Measurements from ENCODE around the gene KAT6B.
A peak's percentile ranks its signal among the peaks of the same experiment; 100 is the strongest.

Gene KAT6B

DNA sequence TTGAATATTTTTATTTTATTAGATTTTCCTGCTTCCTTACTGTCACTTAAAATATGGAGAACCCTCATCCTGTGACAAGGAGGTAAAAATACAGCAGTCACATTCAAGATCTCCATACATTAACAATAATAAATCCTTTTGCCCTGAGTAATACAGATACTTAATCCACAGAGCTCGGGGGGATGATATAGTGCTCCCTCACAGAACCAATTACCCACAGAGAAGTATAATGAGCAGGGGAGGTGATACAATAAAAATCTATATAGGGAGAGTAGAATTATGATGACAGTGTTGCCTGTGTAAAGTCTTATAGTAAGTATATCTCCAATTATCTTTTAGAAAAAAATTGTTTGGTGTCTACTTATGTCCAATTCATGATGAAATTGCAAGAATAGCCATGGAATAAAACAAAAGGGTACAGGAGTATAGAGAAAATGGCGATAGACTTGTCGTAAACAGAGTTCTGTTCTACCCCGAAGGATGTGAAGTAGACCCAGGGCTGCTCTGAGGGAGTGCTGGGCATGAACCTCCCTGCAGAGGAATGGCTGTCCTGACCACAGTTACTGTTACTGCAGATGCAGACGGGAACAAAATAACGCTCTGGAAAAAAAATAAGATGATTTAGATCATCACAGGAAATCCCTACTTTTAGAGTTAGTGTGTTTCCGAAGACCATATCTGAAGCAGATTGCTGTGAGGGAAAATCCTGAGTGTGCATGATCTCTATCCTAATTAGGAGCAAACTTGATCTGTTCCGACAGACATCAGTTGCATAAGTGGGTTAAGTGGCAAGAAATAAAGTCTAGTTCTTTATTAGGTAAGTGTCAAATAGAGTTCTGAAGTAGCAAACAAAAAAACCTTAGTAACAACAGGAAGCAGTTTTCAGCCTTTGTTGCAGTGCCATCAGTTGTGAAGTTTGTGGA is 123.7 kb downstream of the KAT6B start:
- DNase-seq (ENCODE audit: low read depth in 2 of 2), result no peak

DNA sequence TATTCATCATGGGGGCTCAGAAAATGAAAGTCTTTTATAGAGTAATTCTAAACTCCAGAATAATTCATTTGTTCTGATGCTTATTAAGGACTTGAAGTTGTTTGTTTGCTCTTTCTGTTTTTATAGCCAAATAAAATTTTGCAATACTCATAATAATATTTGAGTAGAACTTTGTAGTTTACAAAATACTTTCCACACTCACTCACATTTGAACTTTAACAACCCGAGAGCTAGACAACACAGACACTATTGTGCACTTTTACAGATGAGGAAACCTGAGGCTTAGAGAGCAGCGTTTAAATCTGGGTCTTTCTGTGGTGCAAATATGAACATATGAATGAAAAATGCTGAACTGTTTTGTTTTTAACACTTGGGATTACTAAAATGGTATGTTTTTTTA is 126.8 kb downstream of the KAT6B start:
- no peak for DNase-seq (ENCODE audit: low read depth in 2 of 2)

DNA sequence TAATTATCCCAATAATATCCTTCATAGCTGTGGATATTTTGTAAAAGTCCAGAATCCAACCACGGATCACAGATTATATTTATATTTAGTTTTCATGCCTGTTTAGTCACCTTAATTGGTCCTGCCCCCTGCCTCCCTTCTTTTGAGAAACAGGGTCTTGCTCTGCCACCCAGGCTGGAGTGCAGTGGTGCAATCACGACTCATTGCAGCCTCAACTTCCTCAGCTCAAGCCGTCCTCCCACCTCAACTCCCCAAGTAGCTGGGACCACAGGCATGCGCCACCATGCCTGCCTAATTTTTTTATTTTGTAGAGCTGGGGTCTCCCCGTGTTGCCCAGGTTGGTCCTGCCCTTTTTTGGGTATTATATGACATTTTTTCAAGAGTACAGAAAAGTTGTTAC is 129.4 kb downstream of the KAT6B start:
- DNase-seq (ENCODE audit: low read depth in 2 of 2), result no peak

DNA sequence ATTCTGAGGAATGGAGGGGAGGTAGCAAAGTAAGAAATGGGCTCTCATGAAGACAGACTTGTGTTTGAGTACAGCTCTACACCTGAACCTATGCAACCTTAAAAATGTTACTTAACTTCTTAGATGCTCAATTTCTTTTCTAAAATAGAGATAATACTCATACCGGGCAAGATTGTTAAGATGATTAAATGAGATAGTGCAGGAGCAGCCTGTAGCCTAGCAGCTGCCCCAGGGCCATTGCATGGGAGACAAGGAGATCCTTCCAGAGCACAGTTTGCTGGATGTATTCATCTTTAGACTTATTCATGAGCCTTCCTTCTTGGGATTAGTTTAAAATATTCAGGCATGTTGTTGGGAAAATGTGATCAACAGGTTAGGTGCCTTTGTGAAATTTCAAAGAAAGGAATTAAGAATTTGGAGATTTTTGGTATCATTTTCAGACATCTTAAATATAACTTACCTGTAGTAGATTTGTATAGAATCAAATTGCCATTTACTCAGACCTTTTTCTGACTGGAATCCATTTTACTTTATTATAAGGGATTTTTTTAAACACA is 130.2 kb downstream of the KAT6B start:
- DNase-seq (ENCODE audit: low read depth in 2 of 2), result no peak

DNA sequence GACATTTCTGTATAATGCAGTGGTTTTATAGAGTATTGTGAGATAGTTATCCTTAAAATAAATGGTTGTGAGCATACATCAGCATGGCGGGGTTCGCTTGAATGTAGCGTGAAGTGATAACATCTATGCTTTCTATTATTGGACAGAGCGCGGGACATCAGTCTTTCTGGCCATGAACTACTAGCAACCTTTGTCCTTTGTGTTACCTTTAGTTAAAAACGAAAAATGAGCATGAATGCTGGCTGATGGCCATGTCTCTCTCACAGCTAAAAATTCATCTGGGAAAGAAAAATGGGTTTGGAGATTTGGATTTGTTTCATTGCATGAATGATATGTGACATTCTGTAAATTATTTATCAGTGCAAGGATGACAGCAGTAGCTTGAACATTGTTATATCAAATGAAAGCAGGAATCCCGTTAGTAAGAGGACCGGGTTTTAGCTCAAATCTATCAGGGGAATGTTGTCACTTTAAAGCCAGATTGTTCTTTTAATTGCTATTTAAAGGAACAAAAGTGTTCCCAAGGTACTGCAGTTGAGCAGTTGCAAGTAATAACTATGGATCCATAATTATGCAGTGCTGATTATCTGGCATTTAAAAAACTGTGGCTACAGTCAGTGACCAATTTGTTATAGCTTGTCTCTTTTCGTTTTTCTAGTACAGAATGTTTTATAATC is 131.0 kb downstream of the KAT6B start:
- no peak for DNase-seq (ENCODE audit: low read depth in 2 of 2)

DNA sequence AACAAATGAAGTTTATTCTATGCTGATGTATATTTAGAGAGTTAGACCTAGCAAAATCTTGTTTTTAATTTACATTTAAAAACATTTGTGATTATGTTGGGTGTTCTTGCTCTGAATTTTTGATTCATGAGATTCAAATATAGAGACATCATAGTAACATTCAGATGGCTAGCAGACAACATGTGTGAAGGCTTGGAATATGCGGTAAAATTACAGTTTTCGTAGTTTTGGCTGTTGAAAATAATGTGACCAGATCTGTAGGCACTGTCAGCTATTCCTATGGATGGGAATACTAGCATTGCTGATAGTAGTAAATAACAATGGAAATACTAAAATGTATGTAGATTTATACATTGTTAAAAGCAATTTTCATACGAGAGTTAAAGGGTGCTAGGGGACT is 131.9 kb downstream of the KAT6B start:
- no peak for DNase-seq (ENCODE audit: low read depth in 2 of 2)

DNA sequence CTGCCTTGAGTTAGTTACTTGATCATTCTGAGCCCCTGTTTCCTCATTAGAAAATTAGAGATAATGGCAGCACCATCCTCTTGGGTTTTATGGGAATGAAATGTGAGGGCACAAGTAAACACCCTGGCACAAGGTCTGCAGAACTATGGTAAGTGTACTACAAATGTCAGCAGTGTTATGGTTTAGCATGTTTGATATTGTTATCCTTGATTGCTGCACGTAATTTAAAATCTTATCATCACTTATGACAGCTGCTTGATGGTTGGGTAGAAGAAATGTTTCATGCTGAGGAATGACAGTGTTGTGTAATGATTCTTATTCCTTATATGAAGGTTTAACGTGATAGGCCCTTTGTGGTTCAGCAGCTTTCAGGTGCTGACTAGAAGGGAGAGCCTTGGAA is 134.3 kb downstream of the KAT6B start:
- no peak for DNase-seq (ENCODE audit: low read depth in 2 of 2)

DNA sequence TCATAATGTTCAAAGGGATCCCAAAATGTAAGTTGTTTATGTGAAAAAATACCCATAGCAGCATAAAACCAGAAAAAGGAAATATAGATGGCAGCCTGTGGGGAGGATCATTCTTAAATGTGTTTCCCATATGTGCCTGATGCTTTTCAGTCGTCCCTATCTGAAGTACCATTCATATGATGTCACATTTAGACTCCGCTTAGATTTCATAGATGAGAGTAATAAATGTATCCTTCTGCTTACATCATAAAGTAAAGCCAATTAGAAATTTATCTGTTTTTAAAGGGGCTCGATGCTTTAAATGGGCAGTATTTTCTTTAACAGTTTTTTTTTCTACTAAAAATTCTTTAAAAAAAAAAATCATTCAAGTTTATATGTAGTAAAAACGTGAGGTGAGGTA is 136.1 kb downstream of the KAT6B start:
- no peak for DNase-seq (ENCODE audit: low read depth in 2 of 2)

DNA sequence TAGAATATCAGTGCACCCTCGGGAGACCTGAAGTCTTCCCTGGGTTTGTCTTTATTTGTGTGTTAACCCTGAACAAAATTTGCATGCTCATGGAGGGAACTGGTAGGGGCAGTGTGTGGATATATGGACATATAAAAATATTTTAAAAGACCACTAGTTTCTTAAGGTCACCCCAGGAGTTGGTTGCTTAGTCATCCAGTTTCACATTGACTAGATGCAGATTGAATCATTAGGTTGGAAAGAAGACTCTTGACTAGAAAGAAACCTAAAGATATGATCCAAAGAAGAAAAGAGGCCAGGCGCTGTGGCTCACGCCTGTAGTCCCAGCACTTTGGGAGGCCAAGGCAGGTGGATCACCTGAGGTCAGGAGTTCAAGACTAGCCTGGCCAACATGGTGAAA is 137.1 kb downstream of the KAT6B start:
- DNase-seq (ENCODE audit: low read depth in 2 of 2), result no peak

DNA sequence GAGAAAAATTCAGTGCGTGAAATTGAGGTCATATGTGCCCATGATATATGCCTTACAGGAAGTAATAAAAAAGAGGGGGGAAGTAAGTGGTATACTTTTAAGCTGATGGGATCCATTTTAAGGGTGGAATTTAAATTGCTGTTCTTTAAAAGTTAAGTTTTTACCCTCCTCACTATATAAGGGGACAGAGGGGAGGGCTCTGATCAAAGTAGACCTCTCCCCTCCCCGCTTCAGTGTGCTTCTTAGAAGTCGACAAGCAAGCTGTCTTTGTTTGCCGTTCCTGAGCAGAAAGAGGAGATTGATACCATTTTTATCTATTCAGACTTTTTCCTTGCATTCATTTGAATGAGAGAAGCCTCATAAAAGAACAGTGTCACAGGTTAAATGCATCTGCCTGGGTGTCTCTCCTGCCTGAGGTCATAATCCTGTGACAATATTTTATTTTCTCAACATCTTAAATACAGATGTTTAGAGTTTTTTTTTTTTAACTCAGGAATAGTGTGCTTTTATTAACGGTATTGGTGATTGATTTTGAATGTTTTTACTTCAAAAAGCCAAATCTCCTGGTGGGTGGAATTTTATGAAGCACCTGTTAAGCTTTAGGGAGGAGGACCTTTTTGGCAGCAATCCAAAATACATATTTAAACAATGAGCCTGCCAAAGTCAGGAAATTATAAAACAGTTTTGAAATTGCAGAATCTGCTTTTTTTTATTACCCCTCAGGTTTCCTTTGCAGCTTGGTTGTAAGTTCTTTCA is 141.7 kb downstream of the KAT6B start:
- no peak for DNase-seq (ENCODE audit: low read depth in 2 of 2)

DNA sequence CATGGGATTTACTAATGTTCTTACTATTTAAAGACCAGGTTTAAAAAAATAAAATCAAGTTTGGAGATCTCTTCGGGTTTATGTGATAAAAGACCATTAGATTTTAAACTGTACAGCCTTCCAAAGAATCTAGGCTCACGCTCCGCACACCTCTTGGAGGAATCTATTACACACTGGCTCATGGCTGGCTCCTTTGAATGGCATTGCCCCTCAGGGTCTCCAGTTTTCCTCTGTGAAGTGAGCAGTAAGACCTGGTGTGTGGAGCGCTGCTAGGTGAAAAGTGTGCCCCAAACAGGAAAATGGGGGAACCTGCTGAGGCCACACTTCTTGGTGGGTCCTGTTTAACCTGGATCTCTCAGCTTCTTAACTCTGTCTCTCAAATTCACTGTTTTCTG is 142.3 kb downstream of the KAT6B start:
- no peak for DNase-seq (ENCODE audit: low read depth in 2 of 2)

DNA sequence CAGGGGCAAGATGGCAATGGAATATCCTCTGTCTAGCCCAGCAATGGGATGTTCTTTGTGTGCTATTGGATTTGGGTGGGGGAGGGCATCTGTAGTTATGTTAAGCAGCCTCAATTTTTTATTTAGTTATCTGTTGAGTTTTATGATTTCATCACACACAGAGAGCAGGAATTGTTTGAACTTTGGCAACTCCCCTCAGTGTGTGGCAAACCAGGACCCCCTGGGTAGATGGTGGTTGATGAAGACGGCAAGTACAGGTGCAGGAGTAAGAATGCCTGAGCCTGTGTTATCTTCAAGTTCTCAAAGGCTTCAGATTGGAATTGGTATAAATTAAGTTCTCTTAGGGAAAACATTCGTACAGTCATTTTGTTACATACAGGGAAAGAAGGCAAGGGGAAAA is 142.7 kb downstream of the KAT6B start:
- no peak for DNase-seq (ENCODE audit: low read depth in 2 of 2)

DNA sequence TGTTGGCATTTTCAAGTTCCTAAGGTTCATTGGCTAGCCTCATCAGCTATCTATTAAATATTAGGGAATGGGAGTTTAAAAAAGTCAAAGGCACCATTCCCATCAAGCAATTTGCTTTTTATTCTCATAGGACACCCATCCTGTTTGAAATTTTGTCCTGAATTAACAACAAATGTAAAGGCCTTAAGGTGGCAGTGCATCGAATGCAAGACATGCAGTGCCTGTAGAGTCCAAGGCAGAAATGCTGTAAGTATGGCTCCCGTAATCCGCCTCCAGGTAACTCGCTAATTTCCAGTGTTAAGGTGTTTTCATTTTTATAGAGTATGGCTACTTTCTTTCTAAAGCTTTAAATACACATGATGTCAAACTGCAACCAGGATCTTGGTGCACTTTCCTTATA is 143.1 kb downstream of the KAT6B start:
- no peak for DNase-seq (ENCODE audit: low read depth in 2 of 2)

DNA sequence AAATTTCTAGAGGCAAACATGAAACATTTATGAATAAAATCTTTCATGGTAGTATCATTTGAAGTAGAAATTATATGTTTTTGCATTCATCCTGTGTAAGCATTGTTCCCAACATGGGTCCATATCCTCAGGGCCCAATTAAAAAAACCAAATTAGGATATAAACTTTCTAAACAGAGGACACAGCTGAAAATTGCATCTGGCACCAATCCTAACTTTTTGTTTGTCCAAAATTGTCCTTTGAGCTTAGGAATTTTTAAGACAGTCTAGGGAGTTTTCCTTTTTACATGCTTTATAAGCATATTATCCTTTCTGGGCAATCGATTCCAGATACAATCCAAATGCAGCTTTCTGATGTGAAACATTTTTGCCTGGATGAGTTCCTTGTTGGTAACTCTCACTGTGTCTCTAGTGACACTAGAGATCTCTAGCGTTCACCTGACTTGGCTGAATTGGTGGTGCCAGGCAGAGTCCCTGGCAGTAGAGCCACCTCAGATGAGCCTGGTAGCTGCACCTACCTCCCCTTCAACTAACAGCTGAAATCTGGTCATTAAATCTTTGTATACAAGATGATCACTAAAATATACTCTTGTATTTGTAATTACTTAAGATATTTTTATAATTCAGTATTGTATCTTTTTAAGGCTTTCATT is 147.5 kb downstream of the KAT6B start:
- DNase-seq (ENCODE audit: low read depth in 2 of 2), result no peak

DNA sequence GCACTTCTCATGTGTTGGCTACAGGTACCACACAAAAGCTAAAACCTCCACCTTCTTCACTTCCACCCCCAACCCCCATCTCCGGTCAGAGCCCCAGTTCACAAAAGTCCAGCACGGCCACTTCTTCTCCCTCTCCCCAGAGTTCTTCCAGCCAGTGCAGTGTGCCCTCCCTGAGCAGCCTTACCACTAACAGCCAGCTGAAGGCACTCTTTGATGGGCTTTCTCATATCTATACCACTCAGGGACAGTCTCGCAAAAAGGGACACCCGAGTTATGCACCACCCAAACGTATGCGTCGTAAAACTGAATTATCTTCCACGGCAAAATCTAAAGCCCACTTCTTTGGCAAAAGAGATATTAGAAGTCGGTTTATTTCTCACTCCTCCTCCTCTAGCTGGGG is 149.4 kb downstream of the KAT6B start:
- no peak for DNase-seq (ENCODE audit: low read depth in 2 of 2)

DNA sequence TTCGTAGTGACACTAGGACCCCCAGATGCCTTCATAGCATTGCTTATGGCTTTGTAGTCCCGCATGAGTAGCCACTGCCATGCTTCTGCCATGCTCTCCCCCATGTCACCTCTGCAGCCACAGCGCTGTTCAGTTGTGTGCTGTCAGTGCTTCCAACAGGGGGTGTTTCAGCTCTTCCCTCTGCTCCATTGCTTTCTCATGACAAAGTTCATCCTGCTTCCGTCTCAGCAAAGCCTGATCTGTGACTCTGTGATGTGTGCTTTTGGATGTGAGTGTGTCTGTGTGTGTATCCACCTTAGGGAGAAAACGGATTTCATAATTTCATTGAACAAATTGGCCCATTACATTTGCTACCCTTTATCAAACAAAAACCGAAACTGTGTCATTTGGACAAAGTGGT is 150.2 kb downstream of the KAT6B start:
- DNase-seq (ENCODE audit: low read depth in 2 of 2), result no peak

DNA sequence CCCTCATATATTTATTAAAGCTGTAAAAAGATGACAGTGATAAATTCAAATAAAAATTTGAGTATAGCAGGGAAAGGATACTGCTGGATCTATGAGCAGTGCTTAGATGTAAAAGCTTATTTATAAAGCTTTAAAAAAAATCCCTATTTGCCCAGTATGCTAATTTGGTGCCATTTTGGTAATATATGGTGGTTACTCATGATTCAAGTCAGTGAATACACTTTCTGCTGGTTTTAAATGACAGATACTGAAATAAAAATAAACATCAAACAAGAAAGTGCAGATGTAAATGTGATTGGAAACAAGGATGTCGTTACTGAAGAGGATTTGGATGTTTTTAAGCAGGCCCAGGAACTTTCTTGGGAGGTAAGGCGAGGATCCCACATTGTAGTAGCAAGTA is 150.7 kb downstream of the KAT6B start:
- DNase-seq (ENCODE audit: low read depth in 2 of 2), result no peak

DNA sequence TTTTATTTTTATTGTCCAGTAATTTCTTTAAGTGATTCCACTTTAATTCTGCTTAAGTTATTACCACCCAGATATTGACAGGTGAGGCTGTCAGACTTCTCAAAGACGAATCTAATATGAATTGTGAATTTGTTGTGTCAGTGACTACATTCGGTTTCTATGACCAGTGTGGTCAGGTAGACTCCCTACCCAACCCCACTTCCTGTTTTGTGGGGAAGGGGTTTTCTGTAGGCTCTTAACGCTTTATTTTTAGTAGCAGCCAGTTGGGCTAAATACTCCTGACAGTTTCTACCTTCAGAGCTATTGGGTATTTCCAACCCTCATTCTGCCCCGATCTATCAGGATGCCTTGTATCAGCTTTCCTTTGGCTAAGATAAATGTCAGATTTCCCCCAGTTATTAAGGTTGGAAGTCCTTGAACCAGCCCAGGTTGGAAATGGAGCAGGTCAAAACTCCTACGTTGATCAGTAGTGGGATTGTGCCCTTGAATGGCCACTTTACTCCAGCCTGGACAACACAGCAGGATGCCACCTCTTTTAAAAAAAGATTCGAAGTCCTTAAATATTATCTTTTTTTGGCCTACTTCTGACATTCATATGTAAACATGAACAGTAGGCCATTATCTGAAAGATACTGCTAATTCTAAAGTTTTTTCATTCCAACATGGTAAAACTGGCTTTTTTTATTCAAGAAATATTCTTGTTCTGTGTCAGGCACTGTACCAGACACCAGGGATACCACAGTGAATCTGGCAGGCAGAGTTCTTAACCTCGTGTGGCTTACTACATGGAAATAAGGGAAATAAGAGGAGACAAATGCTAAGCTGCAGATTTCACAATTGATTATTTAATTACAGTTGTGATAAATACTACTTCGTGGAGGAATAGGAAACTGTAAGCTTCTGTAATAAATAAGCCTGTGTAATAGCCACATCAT is 151.8 kb downstream of the KAT6B start:
- DNase-seq (ENCODE audit: low read depth in 2 of 2), result peak in 1 of 2 donors; percentile 8

DNA sequence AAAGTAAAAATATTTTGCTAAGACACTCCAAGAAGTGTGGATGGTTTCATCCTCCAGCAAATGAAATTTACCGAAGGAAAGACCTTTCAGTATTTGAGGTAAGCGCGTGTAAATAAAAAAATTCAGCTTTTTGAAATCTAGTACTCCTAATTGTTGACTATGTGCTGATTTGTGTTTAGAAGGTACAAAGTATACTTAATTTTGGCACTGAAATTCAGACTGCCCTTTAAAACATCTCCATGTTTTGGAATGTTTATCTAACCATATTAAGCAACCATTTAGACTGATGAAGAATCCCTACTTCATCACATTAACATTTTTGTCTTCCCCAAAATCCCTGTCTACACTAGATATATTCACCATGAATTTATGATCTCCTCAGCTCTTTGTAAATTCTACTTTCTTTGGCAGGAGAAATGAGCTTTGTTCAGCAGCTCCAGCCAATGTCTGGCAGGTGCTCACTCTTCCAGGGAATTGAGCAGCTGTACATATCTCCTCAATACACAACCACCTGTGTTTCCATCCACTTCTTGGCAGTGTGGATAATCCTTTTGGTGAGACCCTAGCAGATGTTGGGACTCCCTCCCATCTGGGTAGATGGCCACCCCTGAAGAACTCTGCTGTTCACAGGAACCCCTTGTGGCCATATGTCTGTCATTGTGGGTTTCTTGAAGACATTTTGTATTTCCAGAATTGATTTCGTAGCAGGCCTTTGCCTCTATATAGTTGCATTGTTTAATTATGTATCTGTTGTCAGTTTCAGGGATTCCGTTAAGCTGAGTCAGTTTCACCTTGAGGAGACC is 155.6 kb downstream of the KAT6B start:
- DNase-seq (ENCODE audit: low read depth in 2 of 2), result no peak

DNA sequence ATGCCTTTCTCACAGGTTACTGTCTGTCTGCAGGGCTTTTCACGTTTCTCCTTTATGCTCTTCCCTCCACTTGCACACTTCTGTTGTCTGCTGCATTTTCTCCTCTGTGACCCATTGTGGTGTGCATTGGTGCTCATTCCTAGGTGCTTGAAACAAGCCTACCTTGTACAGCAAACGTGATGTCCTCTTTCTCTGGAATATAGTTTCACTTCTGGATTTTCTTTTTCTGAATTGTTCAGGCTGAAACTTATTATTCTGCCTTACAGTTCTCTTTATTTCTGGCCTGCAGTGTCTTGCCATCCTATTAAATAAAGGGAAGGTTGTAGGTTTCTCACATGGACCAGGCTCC is 156.2 kb downstream of the KAT6B start:
- DNase-seq (ENCODE audit: low read depth in 2 of 2), result no peak
